ENCODE results near the gene ABAT.

ABAT gene

GRCh38 chr16:8795091-8795490, 120.7 kb downstream of the ABAT start:
- no peak overlapping the region for H3K9ac ChIP-seq (ENCODE audit: low read depth, low read length, poor library complexity)

GRCh38 chr16:8795818-8796217, 121.4 kb downstream of the ABAT start:
- Histone ChIP-seq H3K9ac (ENCODE audit: low read depth, low read length, poor library complexity) (no peak overlapping the region), H3K18ac (ENCODE audit: low read length) (no peak overlapping the region), H4K91ac (ENCODE audit: low read depth, low read length, poor library complexity) (no peak overlapping the region), H3K4me3 (ENCODE audit: low read length in 2 of 2) (peak overlapping the region; percentile 23 to 91), H3K9me3 (replicated peaks in 1 of 2; ENCODE audit: control insufficient read depth in 2 of 2, insufficient read depth in 1 of 2, low read depth in 1 of 2, low read length in 2 of 2) (peaks cover 0 to 5% of the 10 kb centered on the region in 2 donors), H3K27me3 (ENCODE audit: control insufficient read depth in 3 of 3, insufficient read depth in 3 of 3, low read depth in 1 of 3, low read length in 3 of 3) (no peaks in the 10 kb centered on the region), H3K36me3 (replicated peaks in 1 of 2; ENCODE audit: control insufficient read depth in 2 of 2, insufficient read depth in 2 of 2, low read length in 2 of 2) (peaks cover 0 to 20% of the 10 kb centered on the region in 2 donors), H3K23ac (ENCODE audit: low read depth, low read length, poor library complexity) (no peak overlapping the region), H3K4me1 (ENCODE audit: control insufficient read depth in 2 of 2, insufficient read depth in 1 of 2, low read depth in 1 of 2, low read length in 2 of 2) (peaks cover 9 to 14% of the 10 kb centered on the region in 2 donors), H2BK120ac (ENCODE audit: low read depth, low read length) (no peak overlapping the region), H3K14ac (ENCODE audit: low read length) (no peak overlapping the region), H3K4ac (ENCODE audit: low read length) (no peak overlapping the region), H3K27ac (replicated peaks; ENCODE audit: low read length) (no peak overlapping the region), H4K8ac (ENCODE audit: low read depth, low read length) (no peak overlapping the region), H3K79me1 (ENCODE audit: low read depth, low read length) (peaks cover 14% of the 10 kb centered on the region), H3K4me2 (ENCODE audit: insufficient read depth, low read length, poor library complexity, severe bottlenecking) (no peak overlapping the region), H2BK15ac (ENCODE audit: low read length) (no peak overlapping the region), H2BK12ac (ENCODE audit: low read length) (no peak overlapping the region), H2BK5ac (ENCODE audit: low read length) (no peak overlapping the region), H2AK5ac (ENCODE audit: low read depth, low read length) (no peak overlapping the region), H2AFZ (ENCODE audit: low read length) (no peak overlapping the region)
- no peak for DNase-seq (ENCODE audit: low spot score)
- WGBS, 2 donors (ENCODE audit: extremely low coverage in 2 of 2, insufficient read length in 2 of 2, insufficient replicate concordance in 1 of 2), result no CpG with 5 or more reads among the region's 10 CpGs

More at GRCh38 chr16:8795091-8795490, 120.7 kb downstream of the ABAT start:
- H3K4ac ChIP-seq (ENCODE audit: low read length), result no peak overlapping the region
- no peak for DNase-seq (ENCODE audit: low spot score)
- no peak overlapping the region for H3K27ac ChIP-seq (replicated peaks; ENCODE audit: low read length)
- H2BK120ac ChIP-seq (ENCODE audit: low read depth, low read length), result no peak overlapping the region
- no peak overlapping the region for H3K18ac ChIP-seq (ENCODE audit: low read length)
- peaks cover 14% of the 10 kb centered on the region for H3K79me1 ChIP-seq (ENCODE audit: low read depth, low read length)
- no peak overlapping the region for H3K23ac ChIP-seq (ENCODE audit: low read depth, low read length, poor library complexity)
- H2BK15ac ChIP-seq (ENCODE audit: low read length), result no peak overlapping the region
- H2BK5ac ChIP-seq (ENCODE audit: low read length), result no peak overlapping the region
- no peak overlapping the region for H4K8ac ChIP-seq (ENCODE audit: low read depth, low read length)
- no peak overlapping the region for H4K91ac ChIP-seq (ENCODE audit: low read depth, low read length, poor library complexity)
- no peak overlapping the region for H2AK5ac ChIP-seq (ENCODE audit: low read depth, low read length)
- H3K4me2 ChIP-seq (ENCODE audit: insufficient read depth, low read length, poor library complexity, severe bottlenecking), result no peak overlapping the region
- no peak overlapping the region for H2BK12ac ChIP-seq (ENCODE audit: low read length)
- peaks cover 9 to 14% of the 10 kb centered on the region in 2 donors for H3K4me1 ChIP-seq (ENCODE audit: control insufficient read depth in 2 of 2, insufficient read depth in 1 of 2, low read depth in 1 of 2, low read length in 2 of 2)
- H3K27me3 ChIP-seq (ENCODE audit: control insufficient read depth in 3 of 3, insufficient read depth in 3 of 3, low read depth in 1 of 3, low read length in 3 of 3), result no peaks in the 10 kb centered on the region
- H2AFZ ChIP-seq (ENCODE audit: low read length), result no peak overlapping the region
- no CpG with 5 or more reads among the region's 8 CpGs for WGBS, 2 donors (ENCODE audit: extremely low coverage in 2 of 2, insufficient read length in 2 of 2, insufficient replicate concordance in 1 of 2)
- H3K36me3 ChIP-seq (replicated peaks in 1 of 2; ENCODE audit: control insufficient read depth in 2 of 2, insufficient read depth in 2 of 2, low read length in 2 of 2), result peaks cover 0 to 17% of the 10 kb centered on the region in 2 donors
- H3K4me3 ChIP-seq (ENCODE audit: low read length in 2 of 2), result no peak overlapping the region
- no peak overlapping the region for H3K14ac ChIP-seq (ENCODE audit: low read length)
- peaks cover 0 to 6% of the 10 kb centered on the region in 2 donors for H3K9me3 ChIP-seq (replicated peaks in 1 of 2; ENCODE audit: control insufficient read depth in 2 of 2, insufficient read depth in 1 of 2, low read depth in 1 of 2, low read length in 2 of 2)

GRCh38 chr16:8796469-8797363, 122.3 kb downstream of the ABAT start:
- Histone ChIP-seq H3K23ac (ENCODE audit: low read depth, low read length, poor library complexity) (no peak overlapping the region), H3K36me3 (replicated peaks in 1 of 2; ENCODE audit: control insufficient read depth in 2 of 2, insufficient read depth in 2 of 2, low read length in 2 of 2) (peaks cover 0 to 28% of the 10 kb centered on the region in 2 donors), H3K4ac (ENCODE audit: low read length) (no peak overlapping the region), H3K14ac (ENCODE audit: low read length) (no peak overlapping the region), H3K27me3 (ENCODE audit: control insufficient read depth in 3 of 3, insufficient read depth in 3 of 3, low read depth in 1 of 3, low read length in 3 of 3) (no peaks in the 10 kb centered on the region), H3K4me1 (ENCODE audit: control insufficient read depth in 2 of 2, insufficient read depth in 1 of 2, low read depth in 1 of 2, low read length in 2 of 2) (peaks cover 9 to 14% of the 10 kb centered on the region in 2 donors), H3K9ac (ENCODE audit: low read depth, low read length, poor library complexity) (peak overlapping the region; percentile 83), H2BK15ac (ENCODE audit: low read length) (no peak overlapping the region), H2BK120ac (ENCODE audit: low read depth, low read length) (no peak overlapping the region), H3K4me3 (ENCODE audit: low read length in 2 of 2) (peak overlapping the region; percentile 91 to 97), H2AK5ac (ENCODE audit: low read depth, low read length) (no peak overlapping the region), H2BK5ac (ENCODE audit: low read length) (no peak overlapping the region), H3K9me3 (replicated peaks in 1 of 2; ENCODE audit: control insufficient read depth in 2 of 2, insufficient read depth in 1 of 2, low read depth in 1 of 2, low read length in 2 of 2) (no peaks in the 10 kb centered on the region), H3K18ac (ENCODE audit: low read length) (no peak overlapping the region), H3K27ac (replicated peaks; ENCODE audit: low read length) (no peak overlapping the region), H4K91ac (ENCODE audit: low read depth, low read length, poor library complexity) (no peak overlapping the region), H3K79me1 (ENCODE audit: low read depth, low read length) (peaks cover 14% of the 10 kb centered on the region), H2AFZ (ENCODE audit: low read length) (peak overlapping the region; percentile 86), H3K4me2 (ENCODE audit: insufficient read depth, low read length, poor library complexity, severe bottlenecking) (peak overlapping the region; percentile 71), H2BK12ac (ENCODE audit: low read length) (no peak overlapping the region), H4K8ac (ENCODE audit: low read depth, low read length) (no peak overlapping the region)
- no peak for DNase-seq (ENCODE audit: low spot score)
- WGBS, 2 donors (ENCODE audit: extremely low coverage in 2 of 2, insufficient read length in 2 of 2, insufficient replicate concordance in 1 of 2), result no CpG with 5 or more reads among the region's 14 CpGs

- Histone ChIP-seq H2AFZ (ENCODE audit: low read length) (peak within 1 kb of the TSS; percentile 86), H3K14ac (ENCODE audit: low read length) (no peak within 1 kb of the TSS), H3K4me2 (ENCODE audit: insufficient read depth, low read length, poor library complexity, severe bottlenecking) (peak within 1 kb of the TSS; percentile 76), H2AK5ac (ENCODE audit: low read depth, low read length) (no peak within 1 kb of the TSS), H2BK15ac (ENCODE audit: low read length) (no peak within 1 kb of the TSS), H3K9me3 (replicated peaks in 1 of 2; ENCODE audit: control insufficient read depth in 2 of 2, insufficient read depth in 1 of 2, low read depth in 1 of 2, low read length in 2 of 2) (no peaks in the 10 kb centered on the region), H3K4ac (ENCODE audit: low read length) (no peak within 1 kb of the TSS), H3K36me3 (replicated peaks in 1 of 2; ENCODE audit: control insufficient read depth in 2 of 2, insufficient read depth in 2 of 2, low read length in 2 of 2) (peaks cover 2 to 36% of the 10 kb centered on the region in 2 donors), H2BK120ac (ENCODE audit: low read depth, low read length) (no peak within 1 kb of the TSS), H2BK12ac (ENCODE audit: low read length) (no peak within 1 kb of the TSS), H3K27ac (replicated peaks; ENCODE audit: low read length) (no peak within 1 kb of the TSS), H2BK5ac (ENCODE audit: low read length) (no peak within 1 kb of the TSS), H3K18ac (ENCODE audit: low read length) (peak within 1 kb of the TSS; percentile 88), H4K8ac (ENCODE audit: low read depth, low read length) (peak within 1 kb of the TSS; percentile 44), H3K9ac (ENCODE audit: low read depth, low read length, poor library complexity) (peak within 1 kb of the TSS; percentile 92), H3K4me3 (ENCODE audit: low read length in 2 of 2) (peak within 1 kb of the TSS; percentile 91 to 97), H3K4me1 (ENCODE audit: control insufficient read depth in 2 of 2, insufficient read depth in 1 of 2, low read depth in 1 of 2, low read length in 2 of 2) (peaks cover 9 to 14% of the 10 kb centered on the region in 2 donors), H3K23ac (ENCODE audit: low read depth, low read length, poor library complexity) (peak within 1 kb of the TSS; percentile 6), H3K27me3 (ENCODE audit: control insufficient read depth in 3 of 3, insufficient read depth in 3 of 3, low read depth in 1 of 3, low read length in 3 of 3) (no peaks in the 10 kb centered on the region), H3K79me1 (ENCODE audit: low read depth, low read length) (peaks cover 14% of the 10 kb centered on the region), H4K91ac (ENCODE audit: low read depth, low read length, poor library complexity) (no peak within 1 kb of the TSS)
- DNase-seq (ENCODE audit: low spot score), result peak; percentile 91
- WGBS, 2 donors (ENCODE audit: extremely low coverage in 2 of 2, insufficient read length in 2 of 2, insufficient replicate concordance in 1 of 2), result no CpG with 5 or more reads among the region's 61 CpGs
Measured at GRCh38 chr16:8797364-8798173, 123.2 kb downstream of the ABAT start, which contains the start of the genes PMM2 and TMEM186. Gene PMM2, plus strand, starts transcription at chr16:8797839. Its CDS starts 44 bp downstream, at chr16:8797883. Gene TMEM186, minus strand, starts transcription at chr16:8797639. Its CDS starts 25 bp downstream, at chr16:8797614.
